Lower lobe of right lung (tissue), 2 donors: ENCODE data around the gene MAP6D1. TPM values are rescaled to one million over a fixed set of nuclear protein-coding genes. Genes with fewer than 3 reads are reported as not detected.
A peak's percentile ranks its signal among the peaks of the same experiment; 100 is the strongest.
"Not testable (repeated sequence)": the region's sequence is repeated elsewhere in the genome, so short reads cannot be mapped to it uniquely, and the experiment has no call there.

Experiments
- ATAC-seq, 2 donors: fragments of 200-7000 bp; cut with Tn5 transposase; one replicate each; pipeline ENCODE4 v1.9.1; 2020 to 2022; ENCODE audit warnings: mild to moderate bottlenecking in 2 of 2, moderate library complexity in 2 of 2
- DNase-seq: peaks from one replicate; pipeline ENCODE4 v3.0.0-alpha.2; 2020
- H3K27ac ChIP-seq: fragments of 200-600 bp; one replicate; pipeline ENCODE4 v1.8.0; 2022
- H3K27me3 ChIP-seq: fragments of 200-600 bp; one replicate; pipeline ENCODE4 v1.8.0; 2022; ENCODE audit warnings: low read depth
- H3K36me3 ChIP-seq: fragments of 200-600 bp; one replicate; pipeline ENCODE4 v1.8.0; 2022; ENCODE audit warnings: mild to moderate bottlenecking
- H3K4me1 ChIP-seq: fragments of 200-600 bp; one replicate; pipeline ENCODE4 v1.8.0; 2022
- H3K4me3 ChIP-seq: fragments of 200-600 bp; one replicate; pipeline ENCODE4 v1.8.0; 2022; ENCODE audit warnings: mild to moderate bottlenecking
- H3K9me3 ChIP-seq: fragments of 200-600 bp; one replicate; pipeline ENCODE4 v1.8.0; 2022
- intact Hi-C: fragments of 100-400 bp; cut with DNase I; formaldehyde crosslinking; loops from one replicate; pipeline ENCODE4 v1.11.0; 2022
- total RNA-seq: library from RNA; stranded (reverse); fragmentation: NEBNext Ultra II Directional; extraction: Animal tissue kit (Norgen Biotek cat#: 25700); gene quantifications from one replicate; pipeline ENCODE4 v1.2.1, GENCODE V29; 2021
- TF ChIP-seq, protein P1 (sequence below): fragments of 200-600 bp; IDR thresholded peaks from one replicate; pipeline ENCODE4 v1.8.0; 2022; ENCODE audit warnings: antibody characterized with exemption, mild to moderate bottlenecking
- donor health status: DM: no; HTN: yes; CAD: no; lungs with severe emphysema.

MAP6D1 gene
- total RNA-seq, 1 donor from 2014 or later: 1.9 TPM

DNA sequence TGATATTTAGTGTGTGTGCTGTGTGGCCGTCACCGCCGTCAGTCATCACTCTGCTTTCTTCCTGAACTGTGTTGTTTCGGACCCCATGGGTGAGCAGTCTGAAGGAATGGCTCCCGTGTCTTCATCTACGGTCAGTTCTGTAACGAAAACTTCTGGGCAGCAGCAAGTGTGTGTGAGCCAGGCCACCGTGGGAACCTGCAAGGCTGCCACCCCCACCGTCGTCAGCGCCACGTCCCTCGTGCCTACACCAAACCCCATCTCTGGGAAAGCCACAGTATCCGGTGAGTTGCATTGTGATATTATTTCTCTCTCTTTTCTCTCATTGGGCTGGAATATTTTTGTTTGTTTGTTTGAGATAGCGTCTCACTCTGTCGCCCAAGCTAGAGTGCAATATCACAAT, 34.7 kb downstream of the MAP6D1 start:
- Histone ChIP-seq H3K27me3 (no peaks in the 10 kb centered on the region), H3K9me3 (no peaks in the 10 kb centered on the region), H3K36me3 (peaks cover 80% of the 10 kb centered on the region), H3K4me3 (no peak overlapping the region), H3K27ac (no peak overlapping the region), H3K4me1 (no peaks in the 10 kb centered on the region)
- no peak for DNase-seq
- intact Hi-C loops: no loop called here
- TF ChIP-seq, protein P1, sequence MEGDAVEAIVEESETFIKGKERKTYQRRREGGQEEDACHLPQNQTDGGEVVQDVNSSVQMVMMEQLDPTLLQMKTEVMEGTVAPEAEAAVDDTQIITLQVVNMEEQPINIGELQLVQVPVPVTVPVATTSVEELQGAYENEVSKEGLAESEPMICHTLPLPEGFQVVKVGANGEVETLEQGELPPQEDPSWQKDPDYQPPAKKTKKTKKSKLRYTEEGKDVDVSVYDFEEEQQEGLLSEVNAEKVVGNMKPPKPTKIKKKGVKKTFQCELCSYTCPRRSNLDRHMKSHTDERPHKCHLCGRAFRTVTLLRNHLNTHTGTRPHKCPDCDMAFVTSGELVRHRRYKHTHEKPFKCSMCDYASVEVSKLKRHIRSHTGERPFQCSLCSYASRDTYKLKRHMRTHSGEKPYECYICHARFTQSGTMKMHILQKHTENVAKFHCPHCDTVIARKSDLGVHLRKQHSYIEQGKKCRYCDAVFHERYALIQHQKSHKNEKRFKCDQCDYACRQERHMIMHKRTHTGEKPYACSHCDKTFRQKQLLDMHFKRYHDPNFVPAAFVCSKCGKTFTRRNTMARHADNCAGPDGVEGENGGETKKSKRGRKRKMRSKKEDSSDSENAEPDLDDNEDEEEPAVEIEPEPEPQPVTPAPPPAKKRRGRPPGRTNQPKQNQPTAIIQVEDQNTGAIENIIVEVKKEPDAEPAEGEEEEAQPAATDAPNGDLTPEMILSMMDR: no peak
- ATAC-seq: no peak

DNA sequence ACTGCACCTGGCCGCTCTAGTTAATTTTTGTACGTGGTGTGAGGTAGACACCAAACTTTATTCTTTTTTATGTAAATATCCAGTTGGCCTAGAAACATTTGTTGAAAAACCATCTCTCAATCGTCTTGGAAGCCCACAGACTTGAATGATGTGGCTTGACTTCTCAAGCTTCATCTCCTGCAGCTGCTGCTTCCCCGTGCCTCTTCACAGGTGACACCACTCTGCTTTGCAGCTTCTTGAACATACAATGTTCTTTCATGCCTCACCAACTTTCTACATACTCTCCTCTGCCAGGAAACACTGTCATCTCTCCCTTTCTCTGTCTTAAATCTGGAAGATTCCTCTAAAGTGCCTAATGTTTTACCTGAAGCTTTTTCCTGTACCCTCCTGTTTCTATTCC, 35.6 kb downstream of the MAP6D1 start:
- intact Hi-C loops: no loop called here
- H3K36me3 ChIP-seq: peaks cover 82% of the 10 kb centered on the region

DNA sequence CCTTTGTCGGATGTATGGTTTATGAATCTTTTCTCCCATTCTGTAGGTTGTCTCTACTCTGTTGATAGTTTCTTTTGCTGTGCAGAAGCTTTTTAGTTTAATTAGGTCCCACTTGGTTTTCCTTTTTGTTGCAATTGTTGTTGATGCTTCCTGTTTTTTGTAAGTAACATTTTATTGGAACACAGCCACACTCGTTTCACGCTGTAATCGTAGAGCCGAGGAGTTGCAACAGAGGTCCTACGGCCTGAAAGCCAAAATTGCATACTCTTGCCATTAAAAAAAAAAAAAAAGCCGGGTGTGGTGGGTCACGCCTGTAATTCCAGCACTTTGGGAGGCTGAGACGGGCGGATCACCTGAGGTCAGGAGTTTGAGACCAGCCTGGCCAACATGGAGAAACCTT, 40.9 kb downstream of the MAP6D1 start:
- DNase-seq, H3K27me3 ChIP-seq, H3K27ac ChIP-seq, intact Hi-C loops, H3K4me1 ChIP-seq, H3K9me3 ChIP-seq, H3K4me3 ChIP-seq, ATAC-seq: not testable (repeated sequence)
- peaks cover 90% of the 10 kb centered on the region for H3K36me3 ChIP-seq

More for the DNA sequence above, 35.6 kb downstream of the MAP6D1 start:
- Histone ChIP-seq H3K4me1 (no peaks in the 10 kb centered on the region), H3K9me3 (no peaks in the 10 kb centered on the region), H3K4me3 (no peak overlapping the region), H3K27me3 (no peaks in the 10 kb centered on the region), H3K27ac (no peak overlapping the region)
- DNase-seq (no peak), ATAC-seq (no peak)
- TF ChIP-seq, protein P1: no peak

DNA sequence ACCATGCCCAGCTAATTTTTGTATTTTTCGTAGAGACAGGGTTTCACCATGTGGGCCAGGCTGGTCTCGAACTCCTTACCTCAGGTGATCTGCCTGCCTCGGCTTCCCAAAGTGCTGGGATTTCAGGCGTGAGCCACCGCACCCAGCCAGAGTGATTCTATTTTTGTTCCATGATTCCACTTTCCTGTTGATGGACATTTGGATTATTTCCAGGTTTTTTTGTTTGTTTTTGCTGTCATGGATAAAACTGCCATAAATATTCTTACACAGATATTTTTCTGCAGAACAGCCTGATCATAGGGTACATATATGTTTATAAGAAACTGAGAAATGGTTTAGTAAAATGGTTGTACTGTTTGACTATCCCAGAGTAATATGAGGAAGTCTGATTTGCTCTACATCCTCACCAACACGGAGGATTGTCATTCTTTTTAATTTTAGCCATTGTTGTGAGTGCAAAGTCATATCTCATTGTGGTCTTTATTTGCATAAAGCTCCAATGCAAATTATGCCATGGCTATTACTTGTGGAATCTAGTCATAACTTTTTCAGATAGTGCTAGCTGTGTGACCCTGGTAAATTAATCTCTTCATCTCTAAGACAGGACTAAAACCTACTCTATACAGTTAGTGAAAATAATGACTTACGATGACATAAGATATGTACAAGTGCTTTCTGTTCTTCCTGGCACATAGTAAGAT, 42.7 kb downstream of the MAP6D1 start:
- H3K9me3 ChIP-seq: no peaks in the 10 kb centered on the region
- ATAC-seq: no peak
- no peaks in the 10 kb centered on the region for H3K4me1 ChIP-seq
- intact Hi-C loops: no loop called here
- H3K27me3 ChIP-seq: no peaks in the 10 kb centered on the region
- TF ChIP-seq, protein P1: no peak
- H3K4me3 ChIP-seq: no peak overlapping the region
- no peak for DNase-seq
- no peak overlapping the region for H3K27ac ChIP-seq
- H3K36me3 ChIP-seq: peaks cover 93% of the 10 kb centered on the region

DNA sequence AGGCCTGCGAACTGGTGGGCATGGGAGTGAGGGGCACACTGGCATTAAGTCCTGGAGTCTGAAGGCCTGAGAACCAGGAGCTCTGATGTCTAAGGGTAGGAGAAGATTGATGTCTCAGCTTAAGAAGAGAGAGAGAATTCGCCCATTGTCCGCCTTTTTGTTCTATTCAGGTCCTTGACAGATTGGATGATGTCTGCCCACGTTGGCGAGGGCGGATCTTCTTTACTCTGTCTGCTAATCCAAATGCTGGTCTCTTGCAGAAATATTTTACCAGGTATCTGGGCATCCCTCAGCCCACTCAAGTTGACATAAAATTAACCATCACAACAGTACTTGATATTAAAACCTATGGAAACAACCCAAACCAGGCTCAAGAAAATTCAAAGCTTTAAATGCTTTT, 44.1 kb downstream of the MAP6D1 start:
- TF ChIP-seq, protein P1: no peak

DNA sequence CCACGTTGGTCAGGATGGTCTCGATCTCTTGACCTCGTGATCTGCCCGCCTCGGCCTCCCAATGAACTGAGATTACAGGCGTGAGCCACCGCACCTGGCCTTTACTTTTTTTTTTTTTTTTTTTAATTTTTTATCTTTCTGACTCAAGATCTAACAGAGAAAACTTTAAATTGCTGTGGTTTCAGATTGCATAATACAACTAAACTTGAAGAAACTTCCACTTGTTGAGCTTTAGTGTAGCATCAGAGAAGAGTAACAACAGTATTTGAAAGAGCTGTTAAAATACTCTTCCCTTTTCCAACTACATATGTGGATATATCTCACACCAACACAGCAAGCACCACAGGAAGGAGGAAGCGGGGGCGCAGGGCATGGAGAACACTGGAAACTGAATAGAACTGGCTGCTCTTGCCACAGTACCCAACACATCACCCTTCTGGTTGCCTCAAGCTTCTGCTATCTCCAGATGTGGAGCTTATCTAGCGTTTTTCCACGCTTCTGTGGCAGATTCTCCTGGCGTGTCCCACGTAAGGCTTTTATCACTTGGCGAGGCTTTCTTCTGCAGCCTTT, 45.4 kb downstream of the MAP6D1 start:
- ATAC-seq: peak; percentile 59 to 90

More for the DNA sequence above, 44.1 kb downstream of the MAP6D1 start:
- H3K4me3 ChIP-seq: no peak overlapping the region
- no peaks in the 10 kb centered on the region for H3K4me1 ChIP-seq
- peaks cover 93% of the 10 kb centered on the region for H3K36me3 ChIP-seq
- no peaks in the 10 kb centered on the region for H3K27me3 ChIP-seq
- ATAC-seq (no peak), DNase-seq (no peak)
- intact Hi-C loops: no loop called here
- H3K9me3 ChIP-seq: no peaks in the 10 kb centered on the region
- H3K27ac ChIP-seq: no peak overlapping the region

More for the DNA sequence above, 45.4 kb downstream of the MAP6D1 start:
- Histone ChIP-seq H3K36me3 (peaks cover 99% of the 10 kb centered on the region), H3K9me3 (no peaks in the 10 kb centered on the region), H3K4me3 (no peak overlapping the region), H3K27me3 (no peaks in the 10 kb centered on the region), H3K27ac (no peak overlapping the region), H3K4me1 (no peaks in the 10 kb centered on the region)
- peak; percentile 77 for DNase-seq
- TF ChIP-seq, protein P1: no peak
- intact Hi-C loops: no loop called here
